Stimulated activated CD8-positive, alpha-beta memory T cell treated with anti-CD3 and anti-CD28 coated beads, Interleukin-2, amount 100 ng/mL, for 48 hours (primary cell): ENCODE results near the gene DIAPH1.

Source experiments
- DNase-seq, 2 donors: peaks; one replicate each; pipeline ENCODE4 v3.0.0-alpha.2; 2020; ENCODE audit warnings: low read depth in 2 of 2

Gene DIAPH1

DNA sequence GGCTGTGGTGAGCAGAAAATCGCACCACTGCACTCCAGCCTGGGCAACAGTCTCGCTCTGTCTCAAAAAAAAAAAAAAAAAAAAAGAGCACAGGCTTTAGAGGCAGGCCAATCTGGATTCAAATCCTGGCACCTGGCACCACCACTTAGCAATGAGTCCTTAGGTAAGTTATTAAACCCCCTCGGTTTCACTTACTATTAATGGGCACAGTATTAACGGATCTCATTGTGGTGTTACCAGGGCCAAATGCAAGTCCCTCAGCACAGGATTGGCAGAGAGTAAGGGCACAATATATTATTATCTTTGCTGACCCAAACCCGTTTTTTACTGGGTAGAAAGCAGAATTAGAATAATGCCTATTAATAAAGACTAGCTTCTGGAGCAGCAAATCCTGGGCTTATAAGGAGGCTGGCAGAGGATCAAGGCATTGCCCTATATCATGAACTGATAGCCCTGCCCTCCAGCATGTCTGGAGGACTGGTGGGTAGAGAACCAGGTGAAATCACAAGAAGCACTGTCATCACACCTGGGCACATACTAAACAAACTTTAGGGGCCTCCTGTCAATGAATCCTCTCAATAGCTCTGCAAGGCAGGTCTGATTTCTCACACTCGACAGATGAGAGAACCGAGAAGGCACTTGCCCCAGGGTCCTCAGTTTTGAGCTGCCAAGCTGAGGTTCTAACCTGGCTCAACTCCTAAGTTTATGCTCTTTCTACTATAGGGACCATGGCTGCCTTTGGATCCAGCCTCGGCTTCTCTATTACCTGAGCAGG, 112.2 kb downstream of the DIAPH1 start:
- no peak for DNase-seq

DNA sequence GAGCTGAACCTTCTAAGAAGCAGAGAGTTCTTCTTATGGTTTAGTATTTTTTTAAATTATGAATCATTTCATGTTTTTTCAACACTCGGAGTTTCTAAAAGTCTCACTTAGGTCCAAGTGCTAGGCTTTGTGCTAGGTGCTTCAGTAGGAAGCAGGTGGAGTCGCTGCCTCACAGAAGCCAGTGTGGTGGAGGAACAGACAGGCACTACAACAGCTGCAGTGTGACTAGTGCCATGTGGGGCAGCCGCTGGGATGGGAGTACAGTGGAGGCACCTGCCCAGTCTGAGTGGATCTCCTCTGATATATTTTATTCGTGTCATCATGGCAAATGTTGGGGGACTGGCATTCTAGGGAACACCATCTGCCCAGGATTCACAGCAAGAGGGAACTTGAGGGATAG, 114.6 kb downstream of the DIAPH1 start:
- DNase-seq: no peak

- no peak for DNase-seq
These were observed 115.1 kb downstream of the DIAPH1 start for GRCh38 chr5:141503681-141504080.

- DNase-seq: no peak
These were observed 117.0 kb downstream of the DIAPH1 start for GRCh38 chr5:141501761-141502160.

- DNase-seq: no peak
These were observed 122.8 kb downstream of the DIAPH1 start for GRCh38 chr5:141496038-141496437.

- no peak for DNase-seq
These were observed 123.4 kb downstream of the DIAPH1 start for GRCh38 chr5:141495453-141495811.

DNA sequence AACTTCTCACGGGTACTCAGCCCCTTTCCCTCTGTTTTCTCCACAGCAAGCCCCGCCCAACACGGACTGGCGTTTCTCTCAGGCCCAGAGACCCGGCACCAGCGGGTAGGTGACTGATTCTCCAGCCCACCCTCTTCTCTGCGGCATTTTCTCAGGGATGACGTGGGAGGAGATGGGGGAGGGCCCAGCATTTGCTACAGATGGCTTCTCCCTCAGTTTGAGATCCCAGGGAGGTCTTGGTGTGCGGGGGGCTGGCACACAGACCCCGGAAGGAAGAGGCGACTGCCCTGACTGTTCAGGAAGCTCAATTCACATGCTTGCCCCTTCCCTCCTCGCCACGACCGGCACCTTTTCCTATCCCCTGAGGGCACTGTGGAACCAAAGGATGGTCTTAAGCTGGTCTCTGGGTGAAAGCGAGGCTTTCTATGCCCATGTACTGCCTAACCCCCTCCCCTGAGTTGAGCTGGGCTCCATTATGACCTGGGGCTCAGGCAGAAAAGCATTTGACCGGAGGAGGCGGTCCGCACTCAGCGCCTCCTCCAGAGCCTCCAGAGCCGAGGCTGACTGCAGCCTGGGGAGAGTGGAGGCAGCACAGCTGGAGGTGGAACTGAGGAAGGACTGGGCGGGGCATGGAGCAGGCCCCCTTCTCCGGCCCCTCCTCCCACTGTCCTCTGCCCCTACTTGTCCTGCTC, 123.9 kb downstream of the DIAPH1 start:
- no peak for DNase-seq

- no peak for DNase-seq
These were observed 125.0 kb downstream of the DIAPH1 start for GRCh38 chr5:141493500-141494422.

GRCh38 chr5:141492168-141492885, 126.5 kb downstream of the DIAPH1 start:
- DNase-seq: no peak

- DNase-seq: no peak
These were observed 127.3 kb downstream of the DIAPH1 start for GRCh38 chr5:141491323-141492167.

DNA sequence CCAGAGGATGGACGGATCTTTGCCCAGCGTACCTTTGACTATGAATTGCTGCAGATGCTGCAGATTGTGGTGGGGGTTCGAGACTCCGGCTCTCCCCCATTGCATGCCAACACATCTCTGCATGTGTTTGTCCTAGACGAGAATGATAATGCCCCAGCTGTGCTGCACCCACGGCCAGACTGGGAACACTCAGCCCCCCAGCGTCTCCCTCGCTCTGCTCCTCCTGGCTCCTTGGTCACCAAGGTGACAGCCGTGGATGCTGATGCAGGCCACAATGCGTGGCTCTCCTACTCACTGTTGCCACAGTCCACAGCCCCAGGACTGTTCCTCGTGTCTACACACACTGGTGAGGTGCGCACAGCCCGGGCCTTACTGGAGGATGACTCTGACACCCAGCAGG, 128.0 kb downstream of the DIAPH1 start:
- DNase-seq: no peak

- no peak for DNase-seq
These were observed 128.5 kb downstream of the DIAPH1 start for GRCh38 chr5:141490271-141490670.

GRCh38 chr5:141489841-141490240, 129.0 kb downstream of the DIAPH1 start:
- DNase-seq: no peak

- no peak for DNase-seq
These were observed 129.9 kb downstream of the DIAPH1 start, which contains the start of gene PCDHGC5 for GRCh38 chr5:141488591-141489561. Gene PCDHGC5, plus strand, starts transcription at chr5:141489081. Its CDS starts 160 bp downstream, at chr5:141489241.

DNA sequence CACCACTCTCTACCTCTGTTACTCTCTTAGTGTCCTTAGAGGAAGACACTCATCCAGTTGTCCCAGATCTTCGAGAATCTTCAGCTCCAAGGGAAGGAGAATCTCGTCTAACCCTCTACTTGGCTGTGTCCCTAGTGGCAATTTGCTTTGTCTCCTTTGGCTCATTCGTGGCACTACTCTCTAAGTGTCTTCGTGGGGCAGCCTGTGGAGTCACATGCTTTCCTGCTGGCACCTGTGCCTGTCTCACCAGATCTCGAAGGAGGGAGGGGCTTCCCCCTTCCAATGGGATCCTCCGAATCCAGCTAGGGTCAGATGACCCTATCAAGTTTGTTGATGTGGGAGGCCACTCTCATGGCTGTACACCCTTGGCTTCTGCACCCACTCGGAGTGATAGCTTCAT, 131.7 kb downstream of the DIAPH1 start:
- no peak for DNase-seq

DNA sequence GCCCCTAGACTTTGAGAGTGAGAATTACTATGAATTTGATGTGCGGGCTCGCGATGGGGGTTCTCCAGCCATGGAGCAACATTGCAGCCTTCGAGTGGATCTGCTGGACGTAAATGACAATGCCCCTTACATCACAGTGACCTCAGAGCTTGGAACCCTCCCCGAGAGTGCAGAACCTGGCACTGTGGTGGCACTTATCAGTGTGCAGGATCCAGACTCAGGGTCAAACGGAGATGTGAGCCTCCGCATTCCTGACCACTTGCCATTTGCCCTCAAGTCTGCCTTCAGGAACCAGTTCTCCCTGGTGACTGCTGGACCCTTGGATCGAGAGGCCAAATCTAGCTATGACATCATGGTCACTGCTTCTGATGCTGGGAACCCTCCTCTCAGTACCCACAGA, 132.7 kb downstream of the DIAPH1 start:
- no peak for DNase-seq

- DNase-seq: no peak
These were observed 133.3 kb downstream of the DIAPH1 start for GRCh38 chr5:141485321-141486055.

- no peak for DNase-seq
These were observed 134.0 kb downstream of the DIAPH1 start, which contains the start of gene PCDHGC4 for GRCh38 chr5:141484641-141485311. Gene PCDHGC4, plus strand, starts transcription at chr5:141485030. Its CDS starts 144 bp downstream, at chr5:141485174.
